Caki2 (cell line): ENCODE data around the gene SMIM29. TPM values are rescaled to one million over a fixed set of nuclear protein-coding genes. Genes with fewer than 3 reads are reported as not detected.
A peak's percentile ranks its signal among the peaks of the same experiment; 100 is the strongest.

Experiments used
- DNase-seq: peaks from one replicate; pipeline ENCODE4 v3.0.0-alpha.2; 2015; ENCODE audit warnings: low read depth
- in situ Hi-C: cut with HindIII; loops from 2 replicates; pipeline ENCODE4 v1.10.0; 2016; ENCODE audit warnings: low sequenced_read_pairs, low pct_unique_long_range_greater_than_20kb, mixed read lengths
- total RNA-seq: library from RNA; depleted of rRNA; stranded (reverse); fragments of >200 nt; shearing (Covaris generic); gene quantifications from 2 replicates; pipeline ENCODE4 v1.2.3, GENCODE V29; 2014; ENCODE audit warnings: low replicate concordance

Gene SMIM29
- total RNA-seq, 1 experiment from 2014 or later, result 57.0 TPM

DNA sequence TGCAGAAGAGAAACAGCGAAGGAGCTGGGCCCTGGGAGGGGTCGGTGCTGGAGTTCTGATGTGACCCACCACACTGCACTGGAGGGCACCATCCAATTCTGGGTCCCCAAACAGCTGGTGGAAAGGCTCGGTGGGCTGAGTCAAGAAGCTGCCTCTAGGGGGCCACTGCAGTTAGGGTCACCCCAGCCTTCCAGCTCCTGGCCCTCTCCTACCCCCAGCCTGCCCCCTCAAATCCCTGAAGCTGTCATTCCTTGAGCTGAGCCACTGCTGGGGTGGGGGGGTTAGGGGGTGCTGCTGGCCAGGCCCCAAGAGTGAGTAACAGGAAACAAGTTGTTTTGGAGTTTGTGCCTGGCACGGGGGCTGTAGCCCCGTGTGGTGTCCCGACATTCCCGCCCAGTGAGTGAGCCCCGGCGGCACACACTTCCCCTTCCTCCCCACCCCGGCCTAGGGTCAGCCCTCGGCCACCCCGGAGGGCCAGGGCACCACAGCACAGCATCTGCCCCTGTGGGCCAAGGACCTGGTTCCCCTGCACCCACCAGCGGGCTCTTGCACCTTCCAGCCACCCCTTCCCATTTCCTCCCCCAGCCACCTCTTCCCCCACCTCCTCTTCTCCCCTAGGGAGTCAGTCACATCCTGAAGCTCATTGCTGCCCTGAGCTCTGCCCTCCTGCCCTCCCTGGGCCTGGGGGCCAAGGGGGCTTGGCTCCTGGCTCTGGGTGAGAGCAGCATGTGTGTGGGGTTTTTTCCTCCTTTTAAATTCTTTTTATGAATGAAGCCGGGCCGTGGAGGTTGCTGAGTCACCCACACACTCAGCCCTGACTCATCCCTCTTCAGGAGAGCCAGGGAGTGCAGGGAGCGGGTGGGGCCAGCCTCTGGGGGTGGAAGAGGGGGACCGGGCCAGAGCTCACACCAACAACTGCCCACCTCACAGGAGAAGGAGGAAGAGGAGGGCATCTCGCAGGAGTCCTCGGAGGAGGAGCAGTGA lies 4.6 kb downstream of the SMIM29 start:
- peak; percentile 98 for DNase-seq
- in situ Hi-C loops, result no loop called here

- DNase-seq, result peak; percentile 68
- in situ Hi-C loops, result no loop called here
Observed at GRCh38 chr6:34243131-34243771, 5.6 kb downstream of the SMIM29 start.

- no peak for DNase-seq
- in situ Hi-C loops, result no loop called here
Observed at GRCh38 chr6:34242252-34243130, 6.3 kb downstream of the SMIM29 start.

- DNase-seq, result no peak
- in situ Hi-C loops, result no loop called here
Observed at GRCh38 chr6:34241351-34242215, 7.2 kb downstream of the SMIM29 start.

- in situ Hi-C loops, result no loop called here
- DNase-seq, result no peak
Observed at GRCh38 chr6:34240329-34241248, 8.2 kb downstream of the SMIM29 start.

DNA sequence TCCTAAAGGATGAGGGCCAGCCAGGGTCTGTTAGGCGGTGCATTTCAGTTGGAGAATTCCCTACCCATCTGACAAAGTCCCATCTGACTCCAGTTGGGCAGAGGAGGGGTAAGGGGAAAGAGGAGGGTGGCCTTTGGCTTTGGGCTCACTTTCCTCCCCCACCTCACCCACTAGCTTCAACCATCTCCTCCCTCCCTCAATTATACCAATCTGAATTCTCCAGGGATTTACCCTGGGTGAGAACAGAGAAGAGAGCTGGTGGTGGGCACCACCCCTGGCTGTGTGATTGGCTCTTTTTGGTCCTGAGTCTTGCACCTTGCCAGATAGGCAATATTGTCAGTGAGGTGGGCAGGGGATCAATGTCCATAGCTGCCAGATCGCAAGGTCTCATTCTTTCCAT lies 8.9 kb downstream of the SMIM29 start:
- in situ Hi-C loops, result no loop called here
- DNase-seq, result no peak

- no peak for DNase-seq
- in situ Hi-C loops, result no loop called here
Observed at GRCh38 chr6:34239500-34239825, 9.3 kb downstream of the SMIM29 start.

GRCh38 chr6:34238585-34239499 lies 10.0 kb downstream of the SMIM29 start:
- in situ Hi-C loops, result no loop called here
- DNase-seq, result peak; percentile 37

DNA sequence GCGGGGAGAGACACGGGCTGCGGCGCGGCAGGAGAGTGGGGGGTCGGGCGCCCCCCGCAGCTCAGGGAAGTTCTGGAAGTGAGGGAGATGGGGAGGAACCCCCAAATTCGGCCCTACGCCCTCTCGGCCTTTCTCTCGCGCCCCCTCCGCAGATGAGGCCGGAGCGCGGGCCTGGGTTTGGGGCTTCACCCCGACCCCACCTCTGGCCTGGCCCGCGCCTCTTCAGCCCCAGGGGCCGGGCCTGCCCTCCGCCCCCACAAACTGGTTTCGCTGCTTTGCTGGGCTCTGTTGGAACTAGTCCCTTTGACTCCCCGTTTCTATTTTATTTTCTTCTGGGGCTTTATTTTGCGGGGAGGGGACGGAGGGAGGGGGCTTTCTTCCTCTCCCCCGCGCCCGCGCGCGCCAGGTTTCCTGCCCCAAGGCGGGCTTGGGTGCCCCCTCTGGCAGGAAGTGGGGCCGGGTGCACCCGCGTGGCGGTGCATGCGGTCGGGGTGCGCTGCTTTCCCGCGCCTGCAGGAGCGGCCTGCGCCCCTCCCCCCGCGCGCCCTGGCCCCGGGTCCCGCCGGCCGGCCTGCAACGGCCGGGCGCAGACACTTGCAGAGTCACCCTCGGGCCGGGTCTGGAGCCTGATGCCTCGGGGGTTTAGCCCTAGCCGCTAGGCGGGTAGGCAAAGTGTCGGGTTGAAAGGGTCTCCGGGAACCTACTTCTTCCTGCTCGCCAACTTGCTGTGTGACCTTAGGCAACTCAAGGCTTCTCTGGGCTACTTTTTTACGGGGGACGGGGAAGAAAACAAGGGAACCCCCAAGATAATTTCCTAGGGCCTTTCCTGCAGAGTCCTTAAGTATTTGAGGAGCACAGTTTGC lies 10.9 kb downstream of the SMIM29 start:
- peak; percentile 68 for DNase-seq
- in situ Hi-C loops, result no loop called here

DNA sequence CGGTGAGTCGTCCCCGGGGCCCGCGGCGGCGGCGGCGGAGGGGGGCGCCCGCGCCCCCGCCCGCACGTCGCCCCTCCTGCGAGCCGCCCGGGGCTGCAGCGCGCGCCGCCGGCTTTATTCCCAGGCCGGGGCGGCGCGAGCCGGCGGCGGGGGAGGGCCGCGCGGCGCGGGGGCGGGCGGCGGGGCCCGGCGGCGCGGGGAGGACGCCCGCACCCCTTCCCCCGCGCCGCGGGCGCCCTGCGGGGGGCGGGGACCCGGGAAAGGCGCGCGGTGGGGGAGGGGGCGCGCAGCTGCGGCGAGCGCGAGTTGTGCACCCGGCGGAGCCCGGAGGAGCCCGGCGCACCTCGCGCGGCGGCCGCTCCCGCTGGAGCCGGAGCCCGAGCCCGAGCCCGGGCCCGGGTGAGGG lies 11.5 kb downstream of the SMIM29 start:
- in situ Hi-C loops, result no loop called here
- DNase-seq, result no peak

GRCh38 chr6:34236443-34237315 lies 12.1 kb downstream of the SMIM29 start, which contains the start of gene HMGA1:
TSS of gene HMGA1 (plus strand) at chr6:34236873. CDS start at chr6:34240781, 3,908 bp downstream.
- in situ Hi-C loops, result no loop called here
- peak; percentile 86 for DNase-seq

DNA sequence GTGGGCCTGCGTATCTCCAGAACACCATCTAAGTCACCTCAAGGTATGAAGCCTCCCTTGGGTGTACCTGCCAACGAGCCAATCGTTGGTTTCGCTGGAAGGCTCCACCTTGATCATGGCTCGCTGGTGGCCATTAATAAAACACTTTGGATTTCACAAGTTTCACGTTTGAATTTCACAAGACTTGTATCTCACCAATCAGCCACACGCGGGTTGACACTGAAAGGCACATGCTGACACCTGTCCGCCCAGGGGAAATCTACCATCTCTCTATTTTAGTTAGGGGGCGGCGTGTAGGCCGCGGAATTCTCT lies 12.7 kb downstream of the SMIM29 start:
- in situ Hi-C loops, result no loop called here
- DNase-seq, result no peak

GRCh38 chr6:34235307-34236130 lies 13.3 kb downstream of the SMIM29 start:
- in situ Hi-C loops, result no loop called here
- DNase-seq, result peak; percentile 81
